ENCODE results near the gene TMC1.

The TMC1 gene

DNA sequence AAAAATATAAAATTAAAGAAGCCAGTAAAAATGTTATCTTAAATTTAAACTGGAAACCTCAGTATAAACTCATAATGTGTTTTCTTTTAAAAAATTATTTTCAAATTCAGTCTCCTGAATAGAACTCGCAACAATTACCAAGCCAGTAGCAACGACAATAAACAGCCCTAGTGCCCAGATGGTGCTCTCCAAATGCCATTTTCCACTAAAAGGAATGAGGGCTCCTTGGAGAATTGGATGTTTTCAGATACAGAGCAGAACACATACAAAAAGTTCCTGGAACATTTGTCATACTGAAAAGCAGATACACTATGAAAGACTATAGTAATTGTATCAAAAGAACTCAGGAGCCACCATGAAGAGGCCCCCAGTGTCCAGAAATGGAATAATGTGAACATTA is 97.4 kb downstream of the TMC1 start:
- DNase-seq, result no peak

DNA sequence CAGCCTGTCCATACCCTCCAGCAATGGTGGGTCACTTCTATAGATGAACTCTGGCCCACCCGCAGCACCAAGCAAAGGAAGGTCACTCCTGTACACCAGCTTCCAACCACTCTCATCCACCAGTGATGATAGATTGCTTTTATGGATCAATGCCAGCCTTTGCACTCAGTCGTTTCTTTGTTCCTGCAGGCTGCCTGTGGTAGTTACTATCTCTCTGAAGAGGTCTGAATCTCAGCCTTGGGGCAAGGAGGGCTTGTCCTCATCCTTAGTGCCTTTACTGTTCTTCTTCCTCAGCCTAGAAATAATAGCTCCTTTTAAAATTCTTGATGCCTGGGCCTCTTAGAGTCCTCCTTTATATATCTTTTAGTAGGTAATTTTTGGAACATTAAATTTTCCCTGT is 100.8 kb downstream of the TMC1 start:
- DNase-seq, result no peak

DNA sequence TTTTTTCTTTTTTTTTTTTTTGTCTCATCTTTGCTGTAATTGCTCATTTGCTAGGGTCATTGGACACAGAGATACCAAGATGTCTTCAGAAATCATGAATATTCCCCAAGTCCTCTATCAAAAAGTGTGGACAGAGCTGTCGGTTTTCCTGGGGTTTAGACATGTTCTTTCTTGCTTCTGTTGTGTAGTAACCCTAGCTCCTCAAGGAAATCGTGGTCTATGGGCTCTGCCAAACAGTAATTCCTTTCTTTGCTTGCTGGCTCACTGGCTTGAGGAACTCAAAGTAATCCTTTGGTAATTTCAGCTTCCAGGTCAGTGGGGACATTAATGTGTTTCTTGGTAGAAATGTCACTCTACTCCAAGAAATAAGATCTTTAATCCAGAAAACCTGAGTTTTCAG is 101.7 kb downstream of the TMC1 start:
- no peak for DNase-seq

DNA sequence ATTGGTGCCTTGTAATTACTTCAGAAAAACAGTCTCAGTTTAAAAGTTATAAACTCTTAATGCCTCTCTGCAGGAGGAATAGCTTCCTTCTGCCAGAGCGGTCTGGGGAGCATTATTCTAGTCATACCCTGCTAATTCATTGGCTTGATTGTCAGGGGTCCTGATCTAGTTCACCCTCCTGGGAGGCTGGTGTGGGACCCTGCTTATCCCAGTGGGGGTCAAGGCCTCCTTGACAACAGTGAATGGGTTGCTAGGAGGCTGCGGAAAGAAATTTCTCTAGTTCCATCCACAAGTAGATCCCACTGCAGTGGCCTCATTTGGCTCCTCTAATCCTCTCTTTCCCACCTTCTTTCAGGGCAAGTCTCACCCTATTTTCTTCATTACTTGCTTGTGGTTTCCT is 105.7 kb downstream of the TMC1 start:
- DNase-seq, result no peak

DNA sequence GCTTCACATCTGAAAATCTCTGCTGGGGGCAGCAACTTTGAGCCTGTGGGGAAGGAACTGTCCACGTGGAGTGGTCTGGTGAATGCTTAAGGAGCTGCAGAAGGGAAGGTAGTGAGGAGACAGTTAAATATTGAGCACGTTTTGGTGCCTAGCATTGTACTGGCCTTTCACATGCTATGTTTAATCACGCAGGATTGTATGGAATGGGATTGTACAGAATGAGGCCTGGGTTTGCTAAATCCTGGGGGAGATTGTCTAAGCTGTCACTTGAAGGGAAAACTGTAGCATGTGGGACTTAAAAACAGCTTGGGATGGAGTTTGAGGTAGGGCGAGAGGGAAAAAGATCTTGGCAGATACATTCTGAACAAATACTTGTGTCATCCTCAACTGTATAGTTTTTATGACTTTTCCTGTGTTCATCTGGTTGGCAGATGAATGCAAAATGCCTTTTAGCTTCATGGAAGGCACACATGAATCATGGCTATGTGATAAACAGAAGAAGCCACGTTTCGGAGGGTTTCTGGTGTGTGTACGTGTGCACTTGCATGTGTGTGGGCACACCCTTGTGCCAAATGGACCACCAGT is 106.6 kb downstream of the TMC1 start:
- no peak for DNase-seq

DNA sequence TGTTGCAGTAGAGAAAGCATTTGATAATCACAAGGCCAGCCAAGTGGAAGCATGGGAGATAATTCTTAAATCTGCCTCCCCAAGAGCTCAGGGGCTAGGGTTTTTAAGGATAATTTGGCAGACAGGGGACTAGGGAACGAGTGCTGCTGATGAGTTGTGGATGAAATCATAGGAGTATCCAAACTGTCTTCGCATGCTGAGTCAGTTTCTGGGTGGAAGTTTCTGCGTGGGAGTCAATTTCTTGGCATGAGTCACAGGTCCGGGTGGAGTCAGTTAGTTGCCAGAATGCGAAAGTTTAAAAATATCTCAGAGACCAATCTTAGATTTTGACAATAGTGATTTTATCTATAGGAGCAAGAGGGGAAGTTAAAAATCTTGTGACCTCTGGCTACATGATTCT is 112.6 kb downstream of the TMC1 start:
- peak in 1 of 2 donors; percentile 4 for DNase-seq

DNA sequence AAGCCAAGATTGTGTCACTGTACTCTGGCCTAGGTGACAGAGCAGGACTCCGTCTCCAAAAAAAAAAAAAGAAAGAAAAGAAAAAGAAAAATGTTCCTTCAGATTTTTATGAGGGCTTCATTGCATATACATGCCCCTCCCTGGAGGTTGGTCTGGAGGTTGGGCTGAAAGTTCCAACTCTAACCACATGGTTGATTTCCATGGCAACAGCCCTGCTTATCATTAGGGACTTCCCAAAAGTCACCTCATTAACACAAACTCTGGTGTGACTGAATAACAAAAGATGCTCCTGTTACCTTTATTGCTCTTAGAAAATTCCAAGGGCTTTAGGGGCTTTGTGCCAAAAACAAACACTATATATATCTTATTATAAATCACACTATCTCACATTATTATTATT is 113.8 kb downstream of the TMC1 start:
- no peak for DNase-seq

DNA sequence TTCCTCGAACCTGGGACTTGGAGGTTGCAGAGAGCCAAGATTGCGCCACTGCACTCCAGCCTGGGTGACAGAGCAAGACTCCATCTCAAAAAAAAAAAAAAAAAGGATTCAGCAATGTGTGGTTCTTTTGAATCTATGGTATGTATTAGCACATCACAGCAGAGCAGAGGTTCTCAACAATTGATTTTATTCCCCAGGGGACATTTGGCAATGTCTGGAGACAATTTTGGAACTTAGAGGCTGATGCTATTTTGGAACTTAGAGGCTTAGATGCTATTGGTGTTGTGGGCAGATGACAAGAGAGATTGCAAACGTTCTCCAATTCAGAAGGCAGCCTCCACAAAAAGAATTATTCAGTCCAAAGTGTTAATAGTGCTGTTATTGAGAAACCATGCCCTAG is 115.2 kb downstream of the TMC1 start:
- DNase-seq, result no peak

DNA sequence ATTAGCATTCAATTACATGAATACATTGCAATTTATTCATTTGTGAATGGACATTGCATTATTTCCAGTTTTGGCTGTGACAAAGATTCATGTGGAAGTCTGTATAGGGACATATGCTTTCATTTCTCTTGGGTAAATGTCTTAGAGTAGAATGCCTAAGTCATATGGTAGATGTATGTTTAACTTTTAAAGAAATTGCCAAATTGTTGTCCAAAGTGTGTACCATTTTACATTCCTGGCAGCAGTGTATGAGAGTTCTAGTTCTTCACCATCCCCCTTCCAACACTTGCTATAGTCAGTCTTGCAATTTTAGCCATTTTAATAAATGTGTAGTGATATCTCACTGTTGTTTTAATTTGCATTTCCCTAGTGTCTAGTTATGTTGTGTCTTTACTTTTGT is 122.2 kb downstream of the TMC1 start:
- no peak for DNase-seq

DNA sequence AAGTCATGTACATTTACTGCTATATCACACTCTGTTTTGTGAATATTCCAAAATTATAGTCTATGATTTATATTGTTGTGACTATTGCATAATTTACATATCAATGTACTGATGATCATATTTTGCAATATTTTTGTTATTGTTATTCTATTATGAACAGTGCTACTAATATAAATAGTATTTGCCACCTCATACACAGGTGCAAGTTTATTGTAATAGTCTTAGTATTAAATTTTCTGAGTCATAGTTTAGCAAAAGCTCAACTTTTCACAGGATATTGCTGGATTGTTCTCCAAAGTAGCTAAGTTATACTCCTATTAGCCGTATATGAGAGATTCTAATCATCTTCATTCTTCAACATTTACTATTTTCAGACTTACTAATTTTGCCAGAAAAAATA is 124.7 kb downstream of the TMC1 start:
- no peak for DNase-seq

DNA sequence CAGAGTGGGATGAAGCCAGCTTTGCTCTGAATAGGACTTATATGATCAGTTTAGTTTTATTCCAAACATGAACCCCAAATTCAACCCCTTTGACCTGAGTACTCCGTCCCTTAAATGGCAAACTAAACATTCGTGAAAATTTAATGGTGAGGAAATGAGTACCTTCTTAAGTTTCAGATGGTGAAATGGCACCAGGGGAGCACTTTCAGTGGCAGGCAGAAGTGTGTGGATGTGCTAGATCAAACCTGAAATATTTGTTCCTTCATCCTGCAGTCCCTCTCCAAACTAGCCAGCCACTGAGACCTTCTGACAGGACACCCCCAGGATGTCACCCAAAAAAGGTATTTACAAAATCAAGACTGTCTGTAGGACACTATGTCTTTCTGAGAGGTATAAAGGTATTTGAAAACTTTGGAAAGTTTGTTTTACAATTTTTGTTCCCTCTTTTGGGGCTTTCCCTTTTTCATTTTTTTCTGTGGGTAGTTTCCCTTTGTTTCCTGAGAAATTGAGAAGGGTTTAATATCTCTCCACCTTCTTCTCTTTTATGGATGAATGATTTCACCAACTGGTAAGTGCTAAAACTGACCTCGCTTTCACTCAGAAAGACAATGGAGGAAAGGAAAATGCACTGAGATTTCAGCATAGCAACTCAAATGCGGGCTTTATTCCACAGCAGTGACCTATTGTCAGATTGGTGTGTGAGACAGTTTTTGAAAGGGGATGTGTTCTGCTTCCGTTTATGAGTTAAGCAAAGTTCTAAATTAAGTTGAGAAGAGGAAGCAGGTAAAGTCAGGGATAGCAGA is 127.1 kb downstream of the TMC1 start:
- DNase-seq, result no peak

DNA sequence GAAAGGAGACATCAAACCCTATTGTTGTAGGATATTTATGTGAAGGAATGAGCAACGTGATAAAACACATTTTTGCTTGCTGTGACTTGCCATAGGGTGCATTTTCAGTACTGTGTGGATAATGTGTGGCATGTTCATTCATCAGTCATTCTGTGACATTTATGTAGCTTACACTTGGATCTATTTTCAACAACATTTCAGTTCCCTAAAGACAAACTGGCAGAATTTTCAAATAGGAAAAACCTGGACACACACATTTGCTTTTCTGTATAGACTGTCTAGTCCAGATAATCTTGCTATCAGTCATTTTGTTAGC is 127.7 kb downstream of the TMC1 start:
- DNase-seq, result no peak

DNA sequence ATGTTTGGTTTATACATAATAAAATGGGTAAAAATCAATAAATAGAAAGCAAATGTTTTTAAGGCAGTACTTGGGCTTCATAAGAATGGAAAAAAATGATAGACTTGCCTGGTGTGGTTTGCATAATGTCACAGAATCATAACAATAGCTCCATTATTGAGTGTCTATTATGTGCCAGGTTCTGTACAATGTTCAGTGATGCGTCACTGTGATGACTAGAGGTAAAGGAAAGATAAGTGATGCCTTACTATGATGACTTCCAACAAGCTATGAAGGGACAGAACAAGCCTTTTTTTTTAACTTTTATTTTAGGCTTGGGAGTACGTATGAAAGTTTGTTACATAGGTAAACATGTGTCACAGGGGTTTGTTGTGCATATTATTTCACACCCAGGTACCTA is 128.8 kb downstream of the TMC1 start:
- no peak for DNase-seq

DNA sequence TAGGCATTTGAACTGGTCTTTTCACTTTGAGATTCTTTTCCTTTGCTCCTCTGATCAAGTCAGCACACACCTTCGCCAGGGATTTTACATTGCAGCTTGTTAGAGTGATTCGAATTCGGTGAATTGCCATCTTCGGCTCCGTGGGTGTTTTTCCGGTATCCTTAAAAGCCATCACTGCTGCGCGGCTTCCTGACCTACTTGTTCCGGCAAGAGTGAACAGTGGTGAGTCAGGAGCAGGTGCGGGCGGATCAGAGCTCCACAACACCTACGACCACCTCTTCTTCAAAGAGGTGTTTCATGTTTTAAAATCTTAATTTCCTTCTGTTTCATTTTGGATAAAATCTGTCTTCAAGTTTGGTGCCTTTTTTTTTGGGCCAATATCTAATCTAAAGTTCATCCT is 134.6 kb downstream of the TMC1 start:
- no peak for DNase-seq

DNA sequence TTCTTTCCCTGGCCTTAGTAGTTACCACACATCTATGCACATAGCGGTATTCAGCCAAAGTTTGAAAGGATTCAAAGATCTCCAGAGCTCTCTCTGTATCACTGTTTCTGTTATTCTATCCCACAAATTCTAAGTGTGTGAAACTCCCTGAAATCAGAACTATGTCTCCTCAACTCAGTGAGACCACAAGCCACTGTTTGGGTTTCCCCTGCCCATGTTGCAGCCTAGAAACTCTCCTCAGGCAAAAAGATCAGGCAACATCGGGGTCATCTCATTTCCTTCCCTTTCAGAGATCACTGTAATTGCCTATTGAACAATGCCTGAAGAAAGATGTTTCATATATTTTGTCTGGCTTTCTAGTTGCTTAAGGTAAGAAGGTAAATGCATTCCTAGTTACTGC is 135.6 kb downstream of the TMC1 start:
- DNase-seq, result no peak

DNA sequence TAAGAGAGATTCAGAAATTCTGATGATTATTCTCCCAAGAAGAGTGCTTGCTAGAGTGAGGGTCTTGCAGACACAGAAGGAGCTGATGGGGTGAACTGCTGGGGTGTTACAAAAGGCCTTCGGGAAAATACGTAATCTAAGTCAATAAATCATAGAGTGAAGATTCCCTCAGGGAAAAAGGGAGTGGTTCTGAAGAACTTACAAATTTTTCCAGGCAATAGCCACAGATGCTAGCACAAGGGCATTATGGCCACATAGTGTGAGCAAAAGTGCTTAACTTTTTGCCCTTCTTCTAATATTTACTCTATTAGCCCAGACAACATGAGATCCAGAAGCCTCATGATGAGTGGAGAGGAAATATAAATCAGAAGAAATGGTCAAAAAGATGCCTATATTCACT is 137.3 kb downstream of the TMC1 start:
- DNase-seq, result no peak

DNA sequence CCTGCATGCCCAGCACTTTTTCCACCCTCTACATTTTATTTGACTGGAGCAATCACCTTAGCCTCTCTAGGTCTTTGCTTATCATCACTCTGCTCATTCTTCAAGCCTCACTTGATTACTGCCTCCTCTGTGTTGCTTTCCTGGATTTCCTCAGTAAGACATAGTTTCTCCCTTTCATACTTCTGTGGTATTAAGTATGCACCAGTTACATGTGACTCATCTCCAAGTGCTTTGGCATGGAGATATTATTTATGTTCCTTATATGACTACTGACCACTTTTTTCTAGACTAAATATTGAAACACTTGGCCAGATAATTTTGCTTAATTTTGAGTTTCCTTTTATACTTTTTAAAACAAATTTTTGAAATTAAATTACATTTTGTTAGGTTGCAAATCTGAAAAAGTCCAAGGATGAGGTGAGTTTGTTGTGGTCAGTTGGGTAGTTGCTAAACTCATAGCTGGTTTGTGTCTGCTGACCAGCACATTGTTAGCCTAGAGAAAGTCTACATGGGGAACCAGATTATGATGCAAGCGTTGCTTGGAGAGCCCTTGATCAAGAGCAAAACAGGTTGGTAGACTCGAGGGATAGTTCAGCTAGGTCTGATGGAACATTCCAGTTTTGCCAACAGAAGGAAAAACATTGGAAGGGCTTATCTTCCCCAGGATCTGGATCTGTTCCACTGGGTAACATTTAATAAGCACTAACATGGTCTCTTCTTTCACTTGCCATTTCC is 140.2 kb downstream of the TMC1 start:
- DNase-seq, result no peak

DNA sequence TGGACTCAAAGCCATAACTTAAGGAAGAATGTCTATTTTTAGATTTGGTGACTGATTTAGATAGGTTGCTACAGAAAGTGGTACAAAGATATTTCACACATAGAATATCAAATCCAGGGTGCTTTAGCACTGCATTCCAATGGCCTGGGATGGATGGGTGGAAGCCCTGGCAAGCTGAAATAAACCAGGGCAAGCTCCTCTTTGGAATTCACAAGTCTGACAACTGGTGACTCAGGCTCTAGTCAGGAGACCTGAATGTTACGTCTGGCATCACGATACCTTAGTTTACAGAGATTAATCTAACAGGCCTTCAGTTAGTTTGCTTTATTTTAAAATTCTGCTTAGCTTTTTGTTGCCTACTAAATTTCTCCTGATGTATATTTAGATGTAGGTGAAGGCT is 144.0 kb downstream of the TMC1 start:
- DNase-seq, result no peak

DNA sequence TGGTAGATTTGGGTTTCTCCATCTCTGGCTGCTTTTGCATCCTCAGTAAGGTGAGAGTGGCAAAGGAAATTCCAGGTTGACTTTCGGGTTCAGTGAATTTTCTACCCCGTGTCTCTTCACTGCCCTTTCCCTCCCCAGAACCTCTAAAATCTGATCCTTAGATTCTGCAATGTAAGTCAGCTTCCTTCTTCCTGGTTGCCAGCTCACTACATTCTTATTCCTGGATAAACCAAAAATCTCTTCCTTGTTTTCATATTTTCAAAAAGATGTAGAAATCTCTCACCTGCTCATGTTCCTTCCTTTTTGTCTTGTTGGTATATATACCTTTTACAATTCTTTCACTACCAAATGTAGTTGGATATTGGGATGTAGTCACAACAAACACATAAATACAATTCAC is 145.8 kb downstream of the TMC1 start:
- no peak for DNase-seq

DNA sequence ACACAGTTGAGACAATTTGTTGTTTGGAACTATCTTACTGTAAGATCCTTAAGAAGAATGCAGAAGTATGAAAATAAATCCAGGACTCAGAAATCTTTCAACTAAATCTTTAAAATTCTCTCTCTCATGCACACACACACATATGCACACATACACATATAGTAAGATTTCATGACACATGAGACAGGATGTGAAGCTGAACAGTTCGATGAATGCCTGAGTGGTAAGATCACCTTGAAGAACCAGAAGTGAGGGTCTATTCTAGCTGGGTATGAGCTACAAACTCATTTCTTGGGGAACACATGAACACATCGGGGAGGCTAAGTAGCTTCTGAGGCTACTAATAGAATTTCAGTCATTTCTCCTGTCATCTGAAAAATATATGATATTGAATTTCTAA is 153.6 kb downstream of the TMC1 start:
- no peak for DNase-seq

DNA sequence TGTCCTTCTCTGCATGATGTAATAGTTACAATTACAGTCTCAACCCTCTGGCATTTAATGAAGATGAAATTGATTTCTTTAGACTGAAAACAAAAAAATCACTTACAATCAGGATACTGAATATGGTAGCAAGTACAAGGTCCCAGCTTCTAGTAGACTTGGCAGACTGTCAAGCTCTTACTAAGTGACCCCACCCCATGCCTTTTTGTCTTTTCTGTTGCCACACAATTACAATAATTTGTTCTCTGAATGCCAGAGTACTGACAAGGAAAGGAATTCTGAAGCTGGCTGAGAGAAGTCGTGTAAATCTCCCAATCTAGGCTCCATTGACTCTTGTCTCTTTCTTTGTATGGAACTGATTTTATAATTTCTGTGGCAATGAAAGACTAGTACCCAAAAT is 154.2 kb downstream of the TMC1 start:
- DNase-seq, result no peak

DNA sequence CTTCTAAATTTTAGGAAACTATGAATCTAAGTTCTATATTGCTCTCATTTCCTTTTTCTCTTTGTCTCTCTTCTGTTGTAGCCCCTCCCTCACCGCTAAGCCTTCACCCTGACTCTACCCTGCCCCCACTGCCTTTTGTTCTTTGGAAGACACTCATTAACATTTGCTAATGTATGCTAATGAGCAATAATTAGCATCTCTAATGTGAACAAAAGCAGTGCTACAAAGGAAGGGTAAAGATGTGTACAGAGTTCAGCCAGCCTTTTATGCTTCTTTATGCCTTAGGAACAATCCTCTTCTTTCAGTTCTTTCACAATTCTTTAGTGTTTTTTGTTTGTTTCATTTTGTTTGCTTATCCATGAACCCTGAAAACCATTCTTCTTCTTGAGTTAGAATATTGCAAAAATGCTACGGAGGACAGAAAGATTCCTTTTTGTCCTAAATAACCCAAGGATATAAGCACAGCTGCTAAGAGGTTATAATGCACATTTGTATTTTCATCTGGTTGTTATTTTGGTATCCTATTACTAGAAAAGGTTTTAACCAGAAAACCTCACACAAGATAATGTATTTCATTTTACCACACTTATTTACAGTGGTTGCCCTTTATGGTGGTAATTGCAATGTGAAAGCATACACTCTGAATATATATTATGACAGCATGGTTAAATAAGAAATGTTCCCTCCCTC is 159.3 kb downstream of the TMC1 start:
- no peak for DNase-seq

DNA sequence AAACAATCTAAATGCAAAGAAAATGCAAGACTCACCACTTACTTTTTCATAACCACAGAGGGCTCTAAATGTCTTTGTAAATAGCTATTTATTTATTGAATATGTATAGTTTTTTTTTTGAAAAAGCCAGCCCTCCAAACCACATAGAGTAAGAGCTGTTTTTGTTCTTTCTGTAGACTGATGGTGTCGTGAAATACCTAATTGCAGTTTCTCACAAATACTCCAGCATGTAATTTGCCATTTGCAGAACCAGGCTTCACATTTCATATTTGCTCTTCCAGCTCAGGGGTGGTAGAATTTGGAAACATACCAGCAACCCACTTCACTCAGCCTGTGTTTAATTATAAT is 159.8 kb downstream of the TMC1 start:
- no peak for DNase-seq

DNA sequence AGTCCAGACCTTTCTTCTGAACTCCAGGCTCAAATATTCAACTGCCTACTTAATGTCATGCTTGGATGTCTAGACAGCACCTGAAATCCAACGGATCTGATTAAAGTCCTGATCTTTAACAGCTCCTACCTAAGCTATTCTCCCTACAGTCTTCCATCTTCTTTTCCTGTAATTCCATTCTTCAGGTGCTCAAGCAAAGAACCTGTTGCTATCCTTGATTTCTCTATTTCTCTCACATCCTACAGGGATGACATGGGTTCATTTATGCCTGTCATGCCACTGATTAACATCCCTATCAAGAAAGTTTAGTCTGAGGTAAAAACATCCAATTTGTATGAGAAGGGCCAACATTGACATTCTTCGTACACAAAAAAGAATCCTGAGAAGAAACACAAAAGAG is 163.2 kb downstream of the TMC1 start:
- no peak for DNase-seq
